ENCODE data around the gene CIPC. TPM values are rescaled to one million over a fixed set of nuclear protein-coding genes. Genes with fewer than 3 reads are reported as not detected.

CIPC gene
- total RNA-seq, 2 experiments from 2014 or later, result 20.9 to 43.4 TPM

- no peaks in the 10 kb centered on the region for H3K9me2 ChIP-seq (ENCODE audit: insufficient read depth, low read length)
- no peak for TF ChIP-seq EZH2phosphoT487 (IDR thresholded peaks at IDR 0.05; ENCODE audit: borderline replicate concordance, low read depth, low read length)
- no peak for TF ChIP-seq CTCF (conservative IDR thresholded peaks at IDR 0.05; ENCODE audit: low read length)
- no peak overlapping the region for H3K4me3 ChIP-seq (ENCODE audit: low read depth, low read length, poor library complexity, severe bottlenecking)
- no peaks in the 10 kb centered on the region for H3K36me3 ChIP-seq (ENCODE audit: insufficient read depth, low read length)
- no TSS peak for BruUV-seq (replicated peaks)
- H3K9me3 ChIP-seq (ENCODE audit: low read length), result no peaks in the 10 kb centered on the region
- no peak overlapping the region for H3K27ac ChIP-seq (ENCODE audit: low read depth, low read length, poor library complexity, severe bottlenecking)
- CTCF ChIA-PET (ENCODE audit: unreplicated experiment), result no interaction called here
- H3K79me2 ChIP-seq (ENCODE audit: insufficient read depth, low read depth, low read length), result no peaks in the 10 kb centered on the region
- POLR2A ChIA-PET, result no interaction called here
- H4K20me1 ChIP-seq (ENCODE audit: insufficient read depth, low read length), result no peaks in the 10 kb centered on the region
- DNase-seq (ENCODE audit: low spot score), result no peak
- H2AFZ ChIP-seq (ENCODE audit: low read length), result no peak overlapping the region
- intact Hi-C loops (cut with micrococcal nuclease; ENCODE audit: unreplicated experiment), result loop anchor here (1.0 kb wide), 7 partner anchors 16 to 180 kb away; partner anchors contain the start of gene IRF2BPL
- H3K4me2 ChIP-seq (ENCODE audit: low read length), result no peak overlapping the region
- peaks cover 4% of the 10 kb centered on the region for H3K4me1 ChIP-seq (ENCODE audit: insufficient read depth, low read length, poor library complexity, severe bottlenecking)
Observed at GRCh38 chr14:77052281-77053044, 45.6 kb upstream of the CIPC start.

GRCh38 chr14:77053046-77053841 lies 44.8 kb upstream of the CIPC start:
- peak; percentile 86 for DNase-seq (ENCODE audit: low spot score)
- H3K27ac ChIP-seq (ENCODE audit: low read depth, low read length, poor library complexity, severe bottlenecking), result no peak overlapping the region
- no peak overlapping the region for H3K4me3 ChIP-seq (ENCODE audit: low read depth, low read length, poor library complexity, severe bottlenecking)
- no peaks in the 10 kb centered on the region for H3K36me3 ChIP-seq (ENCODE audit: insufficient read depth, low read length)
- intact Hi-C loops (cut with micrococcal nuclease; ENCODE audit: unreplicated experiment), result loop anchor here (1.0 kb wide), 7 partner anchors 15 to 181 kb away; partner anchors contain the start of gene IRF2BPL
- H4K20me1 ChIP-seq (ENCODE audit: insufficient read depth, low read length), result no peaks in the 10 kb centered on the region
- H3K4me2 ChIP-seq (ENCODE audit: low read length), result no peak overlapping the region
- CTCF ChIA-PET (ENCODE audit: unreplicated experiment), result interaction anchor here (2.0 kb wide), 1 partner anchor 140 kb away, joined by 10 read pairs; no protein-coding TSS in a partner anchor
- no peak overlapping the region for H2AFZ ChIP-seq (ENCODE audit: low read length)
- no peaks in the 10 kb centered on the region for H3K9me3 ChIP-seq (ENCODE audit: low read length)
- BruUV-seq (replicated peaks), result no TSS peak
- no peaks in the 10 kb centered on the region for H3K79me2 ChIP-seq (ENCODE audit: insufficient read depth, low read depth, low read length)
- peaks cover 4% of the 10 kb centered on the region for H3K4me1 ChIP-seq (ENCODE audit: insufficient read depth, low read length, poor library complexity, severe bottlenecking)
- no peaks in the 10 kb centered on the region for H3K9me2 ChIP-seq (ENCODE audit: insufficient read depth, low read length)
- TF ChIP-seq EZH2phosphoT487 (IDR thresholded peaks at IDR 0.05; ENCODE audit: borderline replicate concordance, low read depth, low read length) (no peak), CTCF (conservative IDR thresholded peaks at IDR 0.05; ENCODE audit: low read length) (peak; percentile 100)
- POLR2A ChIA-PET, result no interaction called here
